HCT116 (cell line): ENCODE measurements around the gene HRNR. TPM values are rescaled to one million over a fixed set of nuclear protein-coding genes. Genes with fewer than 3 reads are reported as not detected.
A peak's percentile ranks its signal among the peaks of the same experiment; 100 is the strongest.

Source experiments
- ATAC-seq: fragments of 200-7000 bp; cut with Tn5 transposase; 2 replicates; pipeline ENCODE4 v1.9.1; 2020; ENCODE audit warnings: mild to moderate bottlenecking, moderate library complexity
- BruUV-seq: library from RNA; stranded (reverse); fragments of 400-500 nt; replicated peaks from 2 replicates; lab custom pipeline; 2021; lab: Mats Ljungman, UMichigan
- CTCF ChIA-PET: fragments of 300-600 bp; sonication (Branson Sonifier 250); formaldehyde crosslinking; loops from one replicate; lab custom pipeline; 2021; ENCODE audit warnings: antibody characterized with exemption; lab: Charles Lee
- POLR2A ChIA-PET: fragments of 300-600, 350-600 bp; sonication (Branson Sonifier 250); formaldehyde crosslinking; loops from one replicate; lab custom pipeline; 2021; ENCODE audit warnings: antibody characterized with exemption; lab: Charles Lee
- RAD21 ChIA-PET, 2 experiments: fragments of 300-600 bp; sonication (Branson Sonifier 250); formaldehyde crosslinking; loops; one replicate each; lab custom pipeline; 2023; ENCODE audit warnings: low total read pairs in 2 of 2; ENCODE audit not compliant: uncharacterized antibody in 2 of 2, unreplicated experiment in 2 of 2, low non-redundant PET in 1 of 2; lab: Charles Lee
- DNase-seq: peaks from one replicate; pipeline ENCODE4 v3.0.0-alpha.2; 2010; ENCODE audit warnings: low read depth, low spot score
- H2AFZ ChIP-seq: fragments of 200-600 bp; shearing (Covaris generic), sonication (generic); 2 replicates; pipeline ENCODE4 v1.6.1; 2017; ENCODE audit warnings: low read depth, mixed run types, mixed read lengths, antibody characterized with exemption, low read length; ENCODE audit not compliant: poor library complexity, severe bottlenecking
- H3K27ac ChIP-seq: 2 replicates; pipeline ENCODE4 v1.5.1; 2012; ENCODE audit warnings: low read depth, low read length
- H3K27me3 ChIP-seq: fragments of 200-600 bp; sonication (generic); 2 replicates; pipeline ENCODE4 v1.6.1; 2016; ENCODE audit warnings: mixed run types, low read length, mixed read lengths; ENCODE audit not compliant: insufficient read depth
- H3K36me3 ChIP-seq, 2 experiments: fragments of 200-500 bp in 1 of 2; fragments of 200-600 bp in 1 of 2; sonication (Bioruptor generic) in 1 of 2; sonication (generic) in 1 of 2; 2 replicates each; pipeline versions ENCODE4 v1.5.1 to v1.6.1; 2014 to 2016; ENCODE audit warnings: low read length in 2 of 2, inconsistent platforms in 1 of 2, mixed read lengths in 1 of 2, mixed run types in 1 of 2; ENCODE audit not compliant: insufficient read depth in 2 of 2, control insufficient read depth in 1 of 2
- H3K4me1 ChIP-seq, 2 experiments: fragments of 200-600 bp in 1 of 2; sonication (generic) in 1 of 2; 2 replicates each; pipeline versions ENCODE4 v1.5.1 to v1.6.1; 2012 to 2017; ENCODE audit warnings: low read length in 2 of 2, inconsistent platforms in 1 of 2, mild to moderate bottlenecking in 1 of 2, mixed read lengths in 1 of 2, mixed run types in 1 of 2, moderate library complexity in 1 of 2; ENCODE audit not compliant: insufficient read depth in 2 of 2, control insufficient read depth in 1 of 2
- H3K4me2 ChIP-seq: fragments of 200-600 bp; sonication (generic); 2 replicates; pipeline ENCODE4 v1.6.1; 2017; ENCODE audit warnings: mixed run types, low read length, mixed read lengths
- H3K4me3 ChIP-seq, 2 experiments: fragments of 200-600 bp in 1 of 2; sonication (generic) in 1 of 2; replicated peaks in 1 of 2; 2 replicates each; pipeline ENCODE4 v1.5.1; 2011 to 2016; ENCODE audit warnings: low read length in 2 of 2, control low read depth in 1 of 2, low read depth in 1 of 2, mild to moderate bottlenecking in 1 of 2, mixed read lengths in 1 of 2, mixed run types in 1 of 2
- H3K79me2 ChIP-seq: fragments of 200-600 bp; sonication (generic); 2 replicates; pipeline ENCODE4 v1.6.1; 2017; ENCODE audit warnings: mild to moderate bottlenecking, mixed run types, low read length, moderate library complexity, mixed read lengths; ENCODE audit not compliant: insufficient read depth
- H3K9ac ChIP-seq: fragments of 200-600 bp; sonication (generic); 2 replicates; pipeline ENCODE4 v1.6.1; 2016; ENCODE audit warnings: low read length, mixed read lengths
- H3K9me2 ChIP-seq: fragments of 200-600 bp; sonication (generic), shearing (Covaris generic); 2 replicates; pipeline ENCODE4 v1.6.1; 2017; ENCODE audit warnings: mixed run types, mild to moderate bottlenecking, moderate library complexity; ENCODE audit not compliant: insufficient read depth
- H3K9me3 ChIP-seq, 2 experiments: fragments of 200-500 bp in 1 of 2; fragments of 200-600 bp in 1 of 2; sonication (Bioruptor generic) in 1 of 2; sonication (generic) in 1 of 2; 2 replicates each; pipeline ENCODE4 v1.6.1; 2014 to 2017; ENCODE audit warnings: low read length in 2 of 2, mixed read lengths in 2 of 2, inconsistent platforms in 1 of 2, low read depth in 1 of 2, mild to moderate bottlenecking in 1 of 2, mixed run types in 1 of 2, moderate library complexity in 1 of 2; ENCODE audit not compliant: control insufficient read depth in 1 of 2, insufficient read depth in 1 of 2
- H4K20me1 ChIP-seq: fragments of 200-600 bp; sonication (generic), shearing (Covaris generic); 2 replicates; pipeline ENCODE4 v1.6.1; 2017; ENCODE audit warnings: mixed run types, mild to moderate bottlenecking, moderate library complexity; ENCODE audit not compliant: insufficient read depth
- CBX3 ChIP-seq: IDR thresholded peaks from 2 replicates; pipeline ENCODE4 v1.6.1; 2012; ENCODE audit warnings: low read depth
- CEBPB ChIP-seq: IDR thresholded peaks from 2 replicates; pipeline ENCODE4 v1.6.1; 2012; ENCODE audit warnings: low read depth
- ELF1 ChIP-seq: IDR thresholded peaks from 2 replicates; pipeline ENCODE4 v1.6.1; 2012; ENCODE audit warnings: low read depth, borderline replicate concordance
- EZH2phosphoT487 ChIP-seq: fragments of 200-600 bp; IDR thresholded peaks from 2 replicates; pipeline ENCODE4 v1.6.1; 2018; ENCODE audit warnings: antibody characterized with exemption, borderline replicate concordance
- FOSL1 ChIP-seq: IDR thresholded peaks from 2 replicates; pipeline ENCODE4 v1.6.1; 2012; ENCODE audit warnings: low read depth
- POLR2A ChIP-seq: IDR thresholded peaks from 2 replicates; pipeline ENCODE4 v1.7.0; 2011; ENCODE audit warnings: borderline replicate concordance; ENCODE audit not compliant: insufficient read depth, insufficient read length; ENCODE audit errors: extremely low read depth
- POLR2AphosphoS5 ChIP-seq: IDR thresholded peaks from 2 replicates; pipeline ENCODE4 v1.6.1; 2011; ENCODE audit warnings: mild to moderate bottlenecking, low read depth, low read length, moderate library complexity
- SIN3A ChIP-seq: IDR thresholded peaks from 2 replicates; pipeline ENCODE4 v1.6.1; 2012; ENCODE audit warnings: low read depth
- SP1 ChIP-seq: IDR thresholded peaks from 2 replicates; pipeline ENCODE4 v1.6.1; 2012; ENCODE audit warnings: low read depth
- SRF ChIP-seq: IDR thresholded peaks from 2 replicates; pipeline ENCODE4 v1.6.1; 2012; ENCODE audit warnings: low read depth
- YY1 ChIP-seq: IDR thresholded peaks from 2 replicates; pipeline ENCODE4 v1.6.1; 2011; ENCODE audit warnings: low read length, low read depth, moderate library complexity, mild to moderate bottlenecking; ENCODE audit not compliant: insufficient replicate concordance; ENCODE audit errors: extremely low read depth
- ZFX ChIP-seq: fragments of 450-650 bp; IDR thresholded peaks from 2 replicates; pipeline ENCODE4 v1.6.1; 2017
- intact Hi-C: fragments of 100-400 bp; cut with micrococcal nuclease; formaldehyde crosslinking; loops from 2 replicates; pipeline ENCODE4 v1.10.0; 2022
- total RNA-seq: library from RNA; stranded (reverse); gene quantifications from one replicate; pipeline ENCODE4 v1.2.1, GENCODE V29; 2021; ENCODE audit not compliant: unreplicated experiment
- TF ChIP-seq, protein P1 (sequence below): IDR thresholded peaks from 2 replicates; pipeline ENCODE4 v1.6.1; 2012
- TF ChIP-seq, protein P2 (sequence below): IDR thresholded peaks from 2 replicates; pipeline ENCODE4 v1.6.1; 2012; ENCODE audit warnings: low read depth
- TF ChIP-seq, protein P3 (sequence below): IDR thresholded peaks from 2 replicates; pipeline ENCODE4 v1.6.1; 2012
- TF ChIP-seq, protein P4 (sequence below): IDR thresholded peaks from 2 replicates; pipeline ENCODE4 v1.6.1; 2011; ENCODE audit warnings: mild to moderate bottlenecking, low read length, moderate library complexity; ENCODE audit not compliant: insufficient replicate concordance; ENCODE audit errors: extremely low read depth

The HRNR gene
- total RNA-seq, 1 experiment from 2014 or later: not detected

DNA sequence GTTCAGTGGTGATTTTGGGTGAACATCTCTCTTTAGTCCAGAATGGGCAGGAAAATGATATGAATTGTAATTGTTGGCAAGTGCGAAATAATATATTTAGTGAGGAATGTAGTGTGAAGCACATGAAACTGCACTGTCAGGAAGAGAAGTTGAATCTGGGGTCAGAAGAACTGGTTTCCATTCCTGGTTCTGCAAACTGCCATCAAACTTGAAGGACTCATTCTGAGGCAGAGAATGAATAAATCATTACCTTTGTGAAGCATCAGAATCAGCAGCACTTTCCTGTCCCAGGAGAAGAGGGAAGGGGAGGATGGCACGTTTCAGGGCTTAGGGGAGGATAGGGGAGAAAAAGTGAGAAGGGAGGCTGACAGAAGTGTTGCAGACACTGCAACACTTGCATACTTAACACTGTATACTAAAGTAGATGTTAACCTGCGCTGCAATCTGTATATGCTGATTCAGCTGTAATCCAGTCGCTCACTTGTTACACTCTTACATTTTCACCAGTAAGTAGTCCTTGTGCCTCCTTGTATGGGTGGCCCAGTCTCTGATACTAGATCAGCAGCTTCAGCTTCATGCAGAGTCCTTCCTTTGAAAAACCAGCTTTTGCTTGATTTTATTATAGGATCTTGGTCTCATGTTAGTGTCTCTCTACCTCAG is 54.5 kb downstream of the HRNR start (continued):
- no peak for TF ChIP-seq CBX3
- TF ChIP-seq POLR2AphosphoS5: no peak

DNA sequence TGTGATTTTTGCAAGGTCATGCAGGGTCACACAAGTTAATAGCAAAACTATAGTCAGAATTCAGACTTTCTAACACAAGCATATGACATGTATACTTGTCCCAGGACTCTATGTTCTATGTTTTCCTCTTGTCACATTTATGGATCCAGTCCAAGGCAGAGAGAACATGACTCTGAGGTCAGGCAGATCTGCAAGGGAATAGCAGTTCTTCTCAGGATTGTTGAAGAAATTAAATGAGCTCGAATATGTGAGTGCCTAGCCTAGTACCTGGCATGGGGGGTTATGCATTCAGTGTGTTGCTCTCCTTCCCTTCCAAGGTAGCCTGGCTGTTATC is 55.5 kb downstream of the HRNR start:
- Histone ChIP-seq H4K20me1 (no peaks in the 10 kb centered on the region), H3K79me2 (no peaks in the 10 kb centered on the region), H2AFZ (no peak overlapping the region), H3K36me3 (no peaks in the 10 kb centered on the region), H3K27ac (no peak overlapping the region), H3K9me3 (no peaks in the 10 kb centered on the region), H3K4me1 (peaks cover 22 to 34% of the 10 kb centered on the region in 2 experiments), H3K9ac (no peak overlapping the region), H3K9me2 (no peaks in the 10 kb centered on the region), H3K4me3 (no peak overlapping the region), H3K4me2 (peak overlapping the region; percentile 57)
- CTCF ChIA-PET: interaction anchor here (0.7 to 1.8 kb wide), 2 partner anchors 14 to 290 kb away, joined by 3 to 5 read pairs; no protein-coding TSS in a partner anchor
- POLR2A ChIA-PET: interaction anchor here (1.3 kb wide), 1 partner anchor 10 kb away, joined by 3 read pairs; no protein-coding TSS in a partner anchor
- intact Hi-C loops: no loop called here
- 0 out of 2 replicates have a peak, but pooled peaks have one; percentile 6 for ATAC-seq
- RAD21 ChIA-PET: no interaction called here
- no peak for DNase-seq
- no TSS peak for BruUV-seq
- no peak for TF ChIP-seq FOSL1
- no peak for TF ChIP-seq ZFX
- no peak for TF ChIP-seq ELF1
- no peak for TF ChIP-seq SP1
- TF ChIP-seq, protein P1, sequence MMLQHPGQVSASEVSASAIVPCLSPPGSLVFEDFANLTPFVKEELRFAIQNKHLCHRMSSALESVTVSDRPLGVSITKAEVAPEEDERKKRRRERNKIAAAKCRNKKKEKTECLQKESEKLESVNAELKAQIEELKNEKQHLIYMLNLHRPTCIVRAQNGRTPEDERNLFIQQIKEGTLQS: no peak
- TF ChIP-seq, protein P2, sequence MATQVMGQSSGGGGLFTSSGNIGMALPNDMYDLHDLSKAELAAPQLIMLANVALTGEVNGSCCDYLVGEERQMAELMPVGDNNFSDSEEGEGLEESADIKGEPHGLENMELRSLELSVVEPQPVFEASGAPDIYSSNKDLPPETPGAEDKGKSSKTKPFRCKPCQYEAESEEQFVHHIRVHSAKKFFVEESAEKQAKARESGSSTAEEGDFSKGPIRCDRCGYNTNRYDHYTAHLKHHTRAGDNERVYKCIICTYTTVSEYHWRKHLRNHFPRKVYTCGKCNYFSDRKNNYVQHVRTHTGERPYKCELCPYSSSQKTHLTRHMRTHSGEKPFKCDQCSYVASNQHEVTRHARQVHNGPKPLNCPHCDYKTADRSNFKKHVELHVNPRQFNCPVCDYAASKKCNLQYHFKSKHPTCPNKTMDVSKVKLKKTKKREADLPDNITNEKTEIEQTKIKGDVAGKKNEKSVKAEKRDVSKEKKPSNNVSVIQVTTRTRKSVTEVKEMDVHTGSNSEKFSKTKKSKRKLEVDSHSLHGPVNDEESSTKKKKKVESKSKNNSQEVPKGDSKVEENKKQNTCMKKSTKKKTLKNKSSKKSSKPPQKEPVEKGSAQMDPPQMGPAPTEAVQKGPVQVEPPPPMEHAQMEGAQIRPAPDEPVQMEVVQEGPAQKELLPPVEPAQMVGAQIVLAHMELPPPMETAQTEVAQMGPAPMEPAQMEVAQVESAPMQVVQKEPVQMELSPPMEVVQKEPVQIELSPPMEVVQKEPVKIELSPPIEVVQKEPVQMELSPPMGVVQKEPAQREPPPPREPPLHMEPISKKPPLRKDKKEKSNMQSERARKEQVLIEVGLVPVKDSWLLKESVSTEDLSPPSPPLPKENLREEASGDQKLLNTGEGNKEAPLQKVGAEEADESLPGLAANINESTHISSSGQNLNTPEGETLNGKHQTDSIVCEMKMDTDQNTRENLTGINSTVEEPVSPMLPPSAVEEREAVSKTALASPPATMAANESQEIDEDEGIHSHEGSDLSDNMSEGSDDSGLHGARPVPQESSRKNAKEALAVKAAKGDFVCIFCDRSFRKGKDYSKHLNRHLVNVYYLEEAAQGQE: no peak
- TF ChIP-seq, protein P3, sequence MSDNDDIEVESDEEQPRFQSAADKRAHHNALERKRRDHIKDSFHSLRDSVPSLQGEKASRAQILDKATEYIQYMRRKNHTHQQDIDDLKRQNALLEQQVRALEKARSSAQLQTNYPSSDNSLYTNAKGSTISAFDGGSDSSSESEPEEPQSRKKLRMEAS: no peak
- no peak for TF ChIP-seq SRF
- TF ChIP-seq, protein P4, sequence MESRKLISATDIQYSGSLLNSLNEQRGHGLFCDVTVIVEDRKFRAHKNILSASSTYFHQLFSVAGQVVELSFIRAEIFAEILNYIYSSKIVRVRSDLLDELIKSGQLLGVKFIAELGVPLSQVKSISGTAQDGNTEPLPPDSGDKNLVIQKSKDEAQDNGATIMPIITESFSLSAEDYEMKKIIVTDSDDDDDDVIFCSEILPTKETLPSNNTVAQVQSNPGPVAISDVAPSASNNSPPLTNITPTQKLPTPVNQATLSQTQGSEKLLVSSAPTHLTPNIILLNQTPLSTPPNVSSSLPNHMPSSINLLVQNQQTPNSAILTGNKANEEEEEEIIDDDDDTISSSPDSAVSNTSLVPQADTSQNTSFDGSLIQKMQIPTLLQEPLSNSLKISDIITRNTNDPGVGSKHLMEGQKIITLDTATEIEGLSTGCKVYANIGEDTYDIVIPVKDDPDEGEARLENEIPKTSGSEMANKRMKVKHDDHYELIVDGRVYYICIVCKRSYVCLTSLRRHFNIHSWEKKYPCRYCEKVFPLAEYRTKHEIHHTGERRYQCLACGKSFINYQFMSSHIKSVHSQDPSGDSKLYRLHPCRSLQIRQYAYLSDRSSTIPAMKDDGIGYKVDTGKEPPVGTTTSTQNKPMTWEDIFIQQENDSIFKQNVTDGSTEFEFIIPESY: no peak
- TF ChIP-seq SIN3A: no peak
- TF ChIP-seq CEBPB: no peak
- TF ChIP-seq EZH2phosphoT487: no peak
- no peak for TF ChIP-seq POLR2A
- TF ChIP-seq YY1: no peak
- TF ChIP-seq CBX3: no peak
- TF ChIP-seq, all 23 proteins: peak for 0
- peaks cover 4% of the 10 kb centered on the region; the same call in 1 of the 2 replicates for H3K27me3 ChIP-seq
